ENCODE results near the gene BEAN1.

Gene BEAN1

GRCh38 chr16:66419527-66419926, 7.6 kb upstream of the BEAN1 start:
- no peak for DNase-seq (ENCODE audit: low read depth)
- TF ChIP-seq, protein P1, sequence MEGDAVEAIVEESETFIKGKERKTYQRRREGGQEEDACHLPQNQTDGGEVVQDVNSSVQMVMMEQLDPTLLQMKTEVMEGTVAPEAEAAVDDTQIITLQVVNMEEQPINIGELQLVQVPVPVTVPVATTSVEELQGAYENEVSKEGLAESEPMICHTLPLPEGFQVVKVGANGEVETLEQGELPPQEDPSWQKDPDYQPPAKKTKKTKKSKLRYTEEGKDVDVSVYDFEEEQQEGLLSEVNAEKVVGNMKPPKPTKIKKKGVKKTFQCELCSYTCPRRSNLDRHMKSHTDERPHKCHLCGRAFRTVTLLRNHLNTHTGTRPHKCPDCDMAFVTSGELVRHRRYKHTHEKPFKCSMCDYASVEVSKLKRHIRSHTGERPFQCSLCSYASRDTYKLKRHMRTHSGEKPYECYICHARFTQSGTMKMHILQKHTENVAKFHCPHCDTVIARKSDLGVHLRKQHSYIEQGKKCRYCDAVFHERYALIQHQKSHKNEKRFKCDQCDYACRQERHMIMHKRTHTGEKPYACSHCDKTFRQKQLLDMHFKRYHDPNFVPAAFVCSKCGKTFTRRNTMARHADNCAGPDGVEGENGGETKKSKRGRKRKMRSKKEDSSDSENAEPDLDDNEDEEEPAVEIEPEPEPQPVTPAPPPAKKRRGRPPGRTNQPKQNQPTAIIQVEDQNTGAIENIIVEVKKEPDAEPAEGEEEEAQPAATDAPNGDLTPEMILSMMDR (conservative IDR thresholded peaks at IDR 0.05; ENCODE audit: low read depth, low read length): peak; percentile 29
- H3K4me3 ChIP-seq (ENCODE audit: low read depth, low read length): no peak overlapping the region

GRCh38 chr16:66420396-66420795, 6.7 kb upstream of the BEAN1 start:
- peak; percentile 54 for DNase-seq (ENCODE audit: low read depth)
- no peak overlapping the region for H3K4me3 ChIP-seq (ENCODE audit: low read depth, low read length)
- TF ChIP-seq, protein P1 (conservative IDR thresholded peaks at IDR 0.05; ENCODE audit: low read depth, low read length): no peak

- TF ChIP-seq, protein P1 (conservative IDR thresholded peaks at IDR 0.05; ENCODE audit: low read depth, low read length): no peak
- no peak overlapping the region for H3K4me3 ChIP-seq (ENCODE audit: low read depth, low read length)
- DNase-seq (ENCODE audit: low read depth): no peak
These were observed 5.2 kb upstream of the BEAN1 start for GRCh38 chr16:66421891-66422290.

DNA sequence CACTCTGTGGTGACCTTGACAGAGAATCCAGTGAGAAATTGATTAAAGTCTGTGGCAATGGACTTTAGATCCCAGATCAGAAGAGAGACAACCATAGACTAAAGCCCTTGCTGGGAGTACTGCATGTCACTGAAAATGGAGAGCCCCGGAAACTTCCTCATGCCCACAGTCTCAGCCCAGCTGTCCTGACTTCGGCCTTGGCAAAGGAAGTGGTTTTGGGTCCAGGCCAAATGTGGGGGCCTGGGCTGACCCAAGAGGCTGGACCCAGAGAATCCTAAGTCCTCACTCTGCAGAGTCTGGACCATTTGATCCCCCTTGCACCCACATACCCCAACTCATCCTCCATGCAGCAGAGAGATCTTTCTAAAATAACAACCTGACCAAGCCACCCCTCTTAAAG, 4.7 kb upstream of the BEAN1 start:
- no peak for DNase-seq (ENCODE audit: low read depth)
- H3K4me3 ChIP-seq (ENCODE audit: low read depth, low read length): no peak overlapping the region

GRCh38 chr16:66423177-66423576, 3.9 kb upstream of the BEAN1 start:
- no peak for DNase-seq (ENCODE audit: low read depth)
- TF ChIP-seq, protein P1 (conservative IDR thresholded peaks at IDR 0.05; ENCODE audit: low read depth, low read length): no peak
- H3K4me3 ChIP-seq (ENCODE audit: low read depth, low read length): no peak overlapping the region

More for the DNA sequence above, 4.7 kb upstream of the BEAN1 start:
- TF ChIP-seq, protein P1 (conservative IDR thresholded peaks at IDR 0.05; ENCODE audit: low read depth, low read length): no peak

GRCh38 chr16:66425651-66426050, 1.4 kb upstream of the BEAN1 start:
- TF ChIP-seq, protein P1 (conservative IDR thresholded peaks at IDR 0.05; ENCODE audit: low read depth, low read length): no peak
- DNase-seq (ENCODE audit: low read depth): no peak
- no peak overlapping the region for H3K4me3 ChIP-seq (ENCODE audit: low read depth, low read length)

GRCh38 chr16:66426112-66427035, 721 bp upstream of the BEAN1 start:
- H3K4me3 ChIP-seq (ENCODE audit: low read depth, low read length): peak overlapping the region; percentile 32

More at GRCh38 chr16:66426112-66427035, 721 bp upstream of the BEAN1 start:
- TF ChIP-seq, protein P1 (conservative IDR thresholded peaks at IDR 0.05; ENCODE audit: low read depth, low read length): no peak
- no peak for DNase-seq (ENCODE audit: low read depth)
